ENCODE results near the gene KIRREL1. TPM values are rescaled to one million over a fixed set of nuclear protein-coding genes. Genes with fewer than 3 reads are reported as not detected.

The KIRREL1 gene
- total RNA-seq, 1 experiment from 2014 or later: 79.9 TPM

DNA sequence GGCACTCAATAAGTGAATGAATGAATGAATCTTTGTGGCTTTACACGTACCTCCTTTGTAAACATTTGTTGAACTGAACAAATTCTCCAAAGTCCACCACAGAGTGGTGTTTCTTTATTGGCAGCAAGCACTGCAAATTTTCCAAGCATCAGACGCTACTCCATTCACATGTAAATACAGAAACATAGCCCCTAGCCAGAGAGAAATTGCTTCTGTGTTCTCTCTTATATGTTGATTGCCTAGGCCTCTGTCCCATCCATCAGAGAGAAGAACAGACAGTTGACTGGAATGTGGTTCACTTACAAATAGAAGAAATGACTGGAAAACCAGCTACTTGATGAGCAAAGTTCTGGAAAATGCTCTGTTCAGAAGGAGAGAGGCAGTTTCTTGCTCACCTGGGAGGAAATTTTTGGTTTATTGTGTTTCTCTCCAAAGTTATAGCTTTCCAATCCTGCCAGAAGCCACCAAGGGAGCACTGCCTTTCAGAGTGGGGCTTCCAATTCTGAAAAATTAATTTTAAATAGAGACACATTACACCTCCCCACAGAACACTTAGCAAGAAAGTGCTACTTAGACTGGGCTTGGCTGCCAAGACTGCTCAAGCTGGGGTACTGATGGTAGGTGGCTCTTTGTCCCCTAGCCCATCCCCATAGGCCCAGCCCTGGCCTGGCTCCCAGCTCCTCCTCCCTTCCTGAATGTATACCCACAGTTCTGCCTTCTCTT is 18.1 kb upstream of the KIRREL1 start:
- no peak for DNase-seq (ENCODE audit: low read depth)

GRCh38 chr1:157976888-157977287 is 16.6 kb upstream of the KIRREL1 start:
- no peak for DNase-seq (ENCODE audit: low read depth)

DNA sequence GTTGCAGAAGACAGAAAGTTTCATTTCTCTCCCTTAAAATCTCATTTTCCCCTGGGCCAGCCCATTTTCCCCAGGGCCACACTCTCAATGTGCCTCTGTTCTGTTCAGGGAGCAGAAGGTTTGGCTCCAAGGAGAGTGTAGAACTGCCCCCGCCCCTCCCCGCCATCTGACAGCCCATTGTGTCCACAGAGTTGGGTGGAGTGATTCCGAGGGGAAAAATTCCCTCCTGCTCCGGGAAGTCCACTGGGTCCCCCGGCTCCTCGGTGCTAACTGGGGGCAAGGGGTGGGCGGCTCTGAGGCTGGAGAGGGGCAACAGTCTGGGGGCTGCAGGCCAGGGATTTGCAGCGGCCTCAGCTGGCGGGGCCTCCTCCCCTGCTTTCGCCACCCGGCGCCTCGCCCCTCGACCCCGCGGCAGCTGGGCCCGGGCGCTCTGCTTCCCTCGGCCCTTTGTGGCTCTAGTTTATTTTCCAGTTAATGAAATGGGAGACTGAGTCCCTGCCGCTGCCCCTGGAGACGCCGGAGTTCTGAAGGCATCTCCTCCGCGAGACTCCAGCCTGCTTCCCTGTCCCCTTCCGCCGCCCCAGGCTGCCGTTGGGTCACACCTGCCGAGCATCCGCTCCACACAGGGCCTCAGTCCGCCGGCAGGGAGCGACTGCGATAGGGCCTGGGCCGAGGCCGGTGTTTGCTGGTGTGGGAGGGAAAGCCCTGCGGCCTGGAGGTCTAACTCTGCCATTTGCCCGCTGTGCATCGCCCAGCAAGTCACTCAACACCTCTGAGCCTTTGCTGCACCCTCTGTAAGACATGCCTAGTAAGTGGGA is 14.7 kb upstream of the KIRREL1 start:
- DNase-seq (ENCODE audit: low read depth): no peak

- no peak for DNase-seq (ENCODE audit: low read depth)
Measured at GRCh38 chr1:157982136-157982535, 11.3 kb upstream of the KIRREL1 start.

- no peak for DNase-seq (ENCODE audit: low read depth)
Measured at GRCh38 chr1:157983787-157984186, 9.7 kb upstream of the KIRREL1 start.

DNA sequence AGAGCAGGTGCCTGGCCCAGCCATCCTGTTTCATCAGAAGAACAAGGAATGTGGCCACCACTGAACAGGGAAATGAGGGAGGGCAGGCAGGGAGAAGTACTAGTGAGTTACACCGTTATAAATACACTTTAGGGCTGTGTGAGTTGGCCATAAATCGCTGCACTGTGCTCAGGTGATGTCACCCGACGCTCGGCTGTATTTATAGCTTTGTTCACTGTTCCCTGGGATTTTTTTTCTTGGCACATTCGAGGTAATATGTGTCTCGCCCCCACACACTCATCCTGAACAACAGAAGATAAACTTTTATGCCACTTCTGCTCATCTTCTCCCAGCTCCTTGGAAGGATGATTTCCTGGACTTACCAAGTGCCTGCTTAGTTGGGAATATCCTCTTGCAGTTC is 9.0 kb upstream of the KIRREL1 start:
- DNase-seq (ENCODE audit: low read depth): no peak

GRCh38 chr1:157985473-157985872 is 8.0 kb upstream of the KIRREL1 start:
- no peak for DNase-seq (ENCODE audit: low read depth)

DNA sequence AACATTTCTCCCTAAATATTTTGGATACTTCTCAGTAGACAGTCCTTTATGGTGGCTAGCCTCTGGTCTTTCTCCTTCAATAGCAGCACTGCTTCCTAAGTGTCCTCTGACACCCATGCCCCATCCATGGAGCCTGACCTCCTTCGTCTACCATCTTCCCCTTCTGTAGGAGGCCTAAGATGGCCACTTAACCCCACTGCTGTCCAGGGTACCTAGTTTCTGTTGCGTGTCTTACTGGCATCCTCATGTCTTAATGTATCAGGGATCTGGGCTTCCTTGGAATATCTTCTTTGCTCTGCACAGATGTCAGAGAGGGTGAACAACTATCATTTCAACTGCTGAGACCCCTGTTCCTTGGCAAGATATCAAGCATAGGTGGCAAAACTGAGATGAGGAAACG is 5.4 kb upstream of the KIRREL1 start:
- DNase-seq (ENCODE audit: low read depth): no peak

DNA sequence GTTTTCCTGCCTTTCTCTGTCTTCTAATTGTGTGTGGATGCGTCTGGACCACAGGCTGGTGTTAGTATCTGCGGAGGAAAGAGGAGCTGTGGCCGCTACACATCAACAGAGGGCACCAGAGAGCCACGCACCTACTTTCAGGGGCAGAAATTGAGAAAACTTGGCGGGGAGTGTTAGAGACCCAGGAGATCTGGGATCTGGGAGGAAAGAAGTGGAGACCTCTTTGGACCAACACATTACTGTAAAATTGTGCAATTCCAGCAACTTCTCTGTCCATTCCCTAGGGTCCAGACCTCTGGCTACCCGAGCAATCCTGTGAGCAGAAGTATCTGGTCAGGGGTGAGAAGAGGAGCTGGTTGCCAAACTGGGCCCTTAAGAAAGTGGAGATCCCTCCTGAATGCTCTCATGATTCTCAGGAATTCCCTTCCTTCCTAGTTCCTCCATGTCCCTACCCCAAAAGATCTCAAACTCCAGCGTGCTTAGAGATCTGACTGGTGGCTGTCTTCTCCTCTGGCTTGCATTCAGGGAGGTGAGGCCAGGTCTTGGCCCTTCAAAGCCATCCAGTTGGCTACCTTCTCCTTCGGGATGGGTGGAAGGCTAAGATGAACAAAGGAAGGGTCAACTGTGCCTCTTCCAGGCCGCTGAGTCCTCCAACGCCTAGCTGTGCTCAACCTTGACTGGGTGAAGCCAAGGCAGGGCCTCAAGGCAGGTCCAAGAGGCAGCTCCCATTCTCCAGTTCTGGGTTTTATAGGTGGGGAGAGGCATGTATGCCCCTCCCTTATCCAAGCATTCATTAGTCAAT is 1.2 kb upstream of the KIRREL1 start:
- DNase-seq (ENCODE audit: low read depth): peak; percentile 64

GRCh38 chr1:157992833-157993146 is 655 bp upstream of the KIRREL1 start:
- no peak for DNase-seq (ENCODE audit: low read depth)

DNA sequence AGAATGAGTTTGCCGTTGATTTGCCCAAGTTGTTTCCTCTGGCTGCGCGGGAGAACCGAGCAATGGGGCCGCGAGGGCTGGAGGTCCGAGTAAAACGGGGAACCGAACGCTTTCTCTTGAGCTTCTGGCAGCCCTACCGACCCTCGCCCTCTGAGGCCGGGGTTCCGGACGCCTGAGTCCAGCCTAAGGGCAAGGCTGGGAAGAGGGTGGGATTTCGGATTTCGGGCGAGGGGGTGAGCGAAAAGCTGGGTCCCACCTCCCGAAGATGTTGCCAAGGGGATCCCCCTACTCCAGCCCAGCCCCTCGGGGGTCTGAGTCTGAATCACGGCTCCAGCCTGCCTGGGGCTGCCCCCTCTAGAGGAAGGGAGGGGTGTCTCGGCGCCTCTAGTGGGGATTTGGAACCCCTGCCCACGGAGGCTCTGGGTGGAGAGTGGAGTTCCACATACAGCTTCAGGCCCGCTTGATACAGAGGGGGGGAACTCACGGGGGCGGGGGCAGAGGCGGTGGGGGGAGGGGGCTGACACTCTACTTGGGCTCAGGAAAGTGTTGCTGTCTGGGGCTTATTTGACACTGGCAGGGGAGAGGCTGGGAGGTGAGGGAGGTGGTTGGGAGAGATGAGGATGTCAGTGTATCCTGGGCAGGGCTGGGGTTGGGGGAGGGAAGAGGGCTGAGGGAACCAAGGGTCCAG is 617 bp downstream of the KIRREL1 start:
- DNase-seq (ENCODE audit: low read depth): no peak

DNA sequence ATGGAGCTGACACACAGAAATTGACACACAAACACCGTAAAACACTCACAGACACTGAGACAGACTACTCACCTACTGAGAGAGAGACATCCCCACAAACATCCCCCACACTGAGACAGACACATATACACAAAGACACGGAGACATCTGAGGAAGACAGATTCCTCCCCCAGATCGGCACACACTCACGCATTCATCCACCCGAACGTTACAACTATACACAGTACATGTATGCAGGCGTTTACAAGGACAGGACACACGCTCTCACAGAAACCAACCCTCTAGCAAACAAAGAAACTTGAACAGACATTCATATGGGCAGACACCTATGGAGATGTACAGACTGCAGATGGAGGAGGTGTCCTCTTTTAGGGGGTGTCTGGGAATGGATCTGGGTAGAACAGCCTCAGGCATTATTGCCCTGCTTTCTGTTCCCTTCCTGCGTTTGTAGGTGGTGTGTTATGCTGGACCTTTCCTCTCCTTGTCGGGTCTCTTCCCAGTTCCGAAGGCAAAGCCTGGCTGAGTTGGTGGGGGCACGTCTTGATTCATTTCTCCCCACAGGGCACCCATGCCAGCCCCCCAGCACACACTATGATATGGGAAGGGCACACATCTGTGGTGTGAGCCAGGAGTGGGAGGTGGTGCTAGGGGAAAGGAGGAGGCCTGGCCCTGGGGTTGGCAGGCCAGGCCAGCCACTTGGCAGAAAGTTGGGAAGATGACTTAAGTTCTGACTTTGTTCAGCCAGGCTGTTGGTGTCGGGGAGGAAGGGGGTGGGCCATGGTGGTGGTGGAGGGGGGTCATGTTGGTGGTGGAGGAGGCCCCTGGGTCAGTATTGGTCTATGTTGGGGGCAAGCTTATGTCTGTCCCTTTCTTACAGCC is 1.5 kb downstream of the KIRREL1 start:
- no peak for DNase-seq (ENCODE audit: low read depth)

GRCh38 chr1:157995583-157996169 is 2.2 kb downstream of the KIRREL1 start:
- no peak for DNase-seq (ENCODE audit: low read depth)

GRCh38 chr1:157996433-157996832 is 3.0 kb downstream of the KIRREL1 start:
- no peak for DNase-seq (ENCODE audit: low read depth)

- DNase-seq (ENCODE audit: low read depth): no peak
Measured at GRCh38 chr1:158000507-158000906, 7.1 kb downstream of the KIRREL1 start.

DNA sequence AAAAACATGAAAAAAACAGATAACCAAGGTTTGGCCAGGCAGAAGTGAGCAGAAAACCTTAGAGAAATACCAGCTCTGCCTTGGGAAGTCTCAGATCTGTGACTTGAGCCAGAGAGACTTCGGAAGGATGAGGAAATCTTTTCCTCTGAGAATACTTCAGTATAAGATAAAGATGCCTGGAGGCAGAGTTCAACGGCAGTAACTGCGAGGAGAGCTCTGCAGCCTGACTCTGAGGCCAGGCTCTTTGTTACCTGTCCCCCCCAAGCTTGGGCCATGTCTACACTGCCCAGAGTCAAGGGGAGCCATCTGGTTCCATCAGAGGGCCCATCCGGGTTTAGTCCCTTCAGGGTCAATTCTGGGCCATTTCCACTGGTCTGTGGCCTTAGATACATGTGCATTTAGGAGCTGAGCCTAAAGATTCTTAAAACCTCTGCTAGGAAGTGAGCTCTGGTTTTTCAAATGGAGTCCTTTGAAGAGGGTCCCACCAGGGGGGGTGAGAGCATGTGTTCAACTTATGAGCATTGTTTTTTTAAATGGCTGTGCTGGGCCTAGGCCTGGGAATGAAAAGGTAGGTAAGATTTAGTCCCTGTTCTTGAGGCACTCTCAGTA is 8.7 kb downstream of the KIRREL1 start:
- DNase-seq (ENCODE audit: low read depth): no peak

DNA sequence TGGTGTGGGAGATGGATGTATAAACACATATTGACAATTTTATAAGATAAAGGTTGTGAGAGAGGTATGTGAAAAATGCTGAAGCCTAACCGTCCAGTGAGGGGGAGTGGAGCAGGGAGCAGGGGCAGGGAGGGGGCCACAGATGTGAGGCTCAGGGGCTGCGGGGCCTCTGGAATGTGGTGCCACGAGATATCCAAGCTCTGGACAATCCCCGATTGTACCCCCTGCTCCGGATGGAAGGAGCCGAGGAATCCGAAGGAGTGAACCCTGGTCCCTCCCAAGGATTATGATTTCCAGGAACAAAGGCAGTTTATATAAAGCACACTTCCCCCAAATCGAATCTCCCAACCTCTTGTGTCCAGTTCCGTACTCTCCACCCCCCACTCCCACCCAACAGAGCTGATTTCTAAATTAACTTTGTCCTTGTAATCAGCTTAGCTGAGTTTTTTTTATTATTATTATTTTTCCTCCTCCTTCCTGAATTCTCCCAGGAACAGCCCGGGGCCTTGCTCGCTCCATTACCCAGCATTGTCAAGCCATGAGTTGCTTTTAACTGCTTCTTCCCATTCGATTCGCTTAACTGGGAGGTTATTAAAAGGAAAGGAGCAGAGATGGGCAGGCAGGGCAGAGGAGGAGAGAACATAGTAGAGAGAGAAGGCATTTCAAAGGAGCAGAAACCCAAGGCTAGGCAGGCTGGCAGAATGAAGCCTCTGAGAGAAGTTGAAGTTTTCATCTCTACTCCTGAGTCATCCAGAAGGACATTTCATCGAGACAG is 9.4 kb downstream of the KIRREL1 start:
- peak; percentile 46 for DNase-seq (ENCODE audit: low read depth)

DNA sequence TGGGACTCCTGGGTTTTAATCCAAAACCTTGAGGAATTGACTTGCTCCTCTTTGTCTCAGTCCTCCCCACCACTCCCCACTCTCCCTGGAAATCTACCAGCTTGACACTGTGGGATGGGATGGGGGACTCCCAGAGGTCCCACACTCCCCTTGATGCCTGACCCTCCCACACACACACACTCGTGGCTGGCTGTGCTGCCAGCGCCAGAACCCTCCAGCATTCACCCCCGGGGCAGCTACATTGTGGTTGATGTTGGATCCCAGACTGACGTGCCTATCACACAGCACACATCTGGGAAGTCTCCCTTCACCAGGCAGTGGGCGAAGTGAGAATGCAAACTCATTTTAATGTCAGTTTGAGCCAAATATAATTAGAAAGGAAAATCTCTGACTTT is 10.0 kb downstream of the KIRREL1 start:
- peak; percentile 35 for DNase-seq (ENCODE audit: low read depth)

- no peak for DNase-seq (ENCODE audit: low read depth)
Measured at GRCh38 chr1:158005224-158005623, 11.8 kb downstream of the KIRREL1 start.
